ENCODE results near the gene RANBP3. TPM values are rescaled to one million over a fixed set of nuclear protein-coding genes. Genes with fewer than 3 reads are reported as not detected.

The RANBP3 gene
- total and polyA plus RNA-seq, 2 of the 8 experiments (the other 6 are each of a cell fraction or from before 2014, with no cell fraction given), result 95.4 to 122 TPM

DNA sequence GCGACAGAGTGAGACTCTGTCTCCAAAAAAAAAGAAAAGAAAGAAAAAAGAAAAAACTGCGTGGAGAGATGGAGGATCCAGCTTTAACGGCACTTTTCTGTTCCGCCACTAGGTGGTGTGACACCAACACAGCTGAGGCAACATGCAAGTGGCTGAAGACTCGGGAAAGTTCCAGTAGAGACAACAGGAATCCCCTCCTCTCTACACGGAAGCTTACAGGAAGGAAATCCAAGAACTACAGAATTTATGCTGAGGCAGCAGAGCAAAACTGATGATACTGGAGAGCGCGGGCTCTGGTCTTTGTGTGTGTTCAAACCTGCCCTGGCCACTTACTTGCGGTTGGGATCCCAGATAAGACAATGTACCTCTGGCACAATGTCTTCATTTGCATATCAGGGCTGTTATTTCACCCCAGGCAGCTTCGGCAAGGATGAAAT is 9.9 kb downstream of the RANBP3 start (continued):
- TF ChIP-seq RAD21 (IDR thresholded peaks at IDR 0.05 in 1 of 2, conservative IDR thresholded peaks at IDR 0.05 in 1 of 2; ENCODE audit: low read depth in 2 of 2, low read length in 2 of 2), result peak; percentile 42 to 59
- peak; percentile 43; the same call in 1 of the 2 replicates for TF ChIP-seq CEBPB (IDR thresholded peaks at IDR 0.05; ENCODE audit: low read depth, low read length)

Data from H1 (cell line).